ENCODE measurements around the gene DGKD.
A peak's percentile ranks its signal among the peaks of the same experiment; 100 is the strongest.

The DGKD gene

GRCh38 chr2:233433029-233433428 lies 78.7 kb downstream of the DGKD start:
- DNase-seq, result no peak

GRCh38 chr2:233433794-233434193 lies 79.5 kb downstream of the DGKD start:
- DNase-seq, result no peak

- DNase-seq, result no peak
Measured at GRCh38 chr2:233434666-233435330, 80.5 kb downstream of the DGKD start.

GRCh38 chr2:233435436-233436190 lies 81.3 kb downstream of the DGKD start:
- DNase-seq, result no peak

- no peak for DNase-seq
Measured at GRCh38 chr2:233436191-233436581, 81.9 kb downstream of the DGKD start.

- no peak for DNase-seq
Measured at GRCh38 chr2:233436691-233437438, 82.6 kb downstream of the DGKD start.

- no peak for DNase-seq
Measured at GRCh38 chr2:233437439-233437955, 83.2 kb downstream of the DGKD start.

- DNase-seq, result no peak
Measured at GRCh38 chr2:233438573-233439147, 84.4 kb downstream of the DGKD start.

GRCh38 chr2:233439191-233439590 lies 84.9 kb downstream of the DGKD start:
- DNase-seq, result no peak

GRCh38 chr2:233440314-233440713 lies 86.0 kb downstream of the DGKD start:
- no peak for DNase-seq

GRCh38 chr2:233440714-233441113 lies 86.4 kb downstream of the DGKD start:
- no peak for DNase-seq

- DNase-seq, result no peak
Measured at GRCh38 chr2:233441161-233442027, 87.1 kb downstream of the DGKD start.

GRCh38 chr2:233442028-233442310 lies 87.7 kb downstream of the DGKD start:
- DNase-seq, result no peak

- DNase-seq, result peak; percentile 46
Measured at GRCh38 chr2:233443511-233444183, 89.4 kb downstream of the DGKD start.

- no peak for DNase-seq
Measured at GRCh38 chr2:233444501-233444900, 90.2 kb downstream of the DGKD start.

GRCh38 chr2:233445152-233445830 lies 91.0 kb downstream of the DGKD start:
- no peak for DNase-seq

GRCh38 chr2:233446121-233446520 lies 91.8 kb downstream of the DGKD start:
- DNase-seq, result no peak

GRCh38 chr2:233446606-233447305 lies 92.5 kb downstream of the DGKD start:
- no peak for DNase-seq

GRCh38 chr2:233447506-233448219 lies 93.4 kb downstream of the DGKD start:
- no peak for DNase-seq

- DNase-seq, result no peak
Measured at GRCh38 chr2:233448220-233448559, 93.9 kb downstream of the DGKD start.
